Measurements from ENCODE around the gene DYRK2. TPM values are rescaled to one million over a fixed set of nuclear protein-coding genes. Genes with fewer than 3 reads are reported as not detected.

The DYRK2 gene
- total and polyA plus RNA-seq, 2 experiments from 2014 or later: 7.1 to 34.1 TPM

DNA sequence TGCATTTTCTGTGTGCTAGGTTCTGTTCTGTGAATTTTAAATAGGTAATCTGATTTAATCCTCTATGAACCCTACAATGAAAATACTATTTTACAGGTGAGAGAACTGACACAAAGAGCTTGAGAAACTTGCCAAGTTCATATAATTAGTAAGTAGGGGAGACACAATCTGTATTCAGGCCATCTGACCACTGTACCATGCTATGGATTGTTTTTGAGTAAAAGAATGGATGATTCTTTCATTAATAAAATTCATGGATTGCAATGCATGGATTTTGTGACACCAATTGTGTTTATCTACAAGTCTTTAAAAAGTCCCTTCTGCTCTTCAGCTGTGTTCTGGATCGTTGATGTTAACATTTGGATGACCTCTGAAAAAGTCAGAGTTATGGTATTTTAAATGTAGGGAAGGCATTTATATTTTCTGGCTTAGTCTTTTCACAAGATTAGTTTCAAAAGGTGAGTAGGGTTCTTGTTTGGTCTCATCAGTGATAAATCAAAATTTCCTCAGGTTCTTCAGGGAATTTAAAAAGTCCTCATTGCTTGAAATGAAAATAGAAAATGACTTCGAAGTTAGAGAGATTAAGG is 15.4 kb upstream of the DYRK2 start:
- ATAC-seq: no peak
- no peaks in the 10 kb centered on the region for H3K9me2 ChIP-seq (ENCODE audit: insufficient read depth)

DNA sequence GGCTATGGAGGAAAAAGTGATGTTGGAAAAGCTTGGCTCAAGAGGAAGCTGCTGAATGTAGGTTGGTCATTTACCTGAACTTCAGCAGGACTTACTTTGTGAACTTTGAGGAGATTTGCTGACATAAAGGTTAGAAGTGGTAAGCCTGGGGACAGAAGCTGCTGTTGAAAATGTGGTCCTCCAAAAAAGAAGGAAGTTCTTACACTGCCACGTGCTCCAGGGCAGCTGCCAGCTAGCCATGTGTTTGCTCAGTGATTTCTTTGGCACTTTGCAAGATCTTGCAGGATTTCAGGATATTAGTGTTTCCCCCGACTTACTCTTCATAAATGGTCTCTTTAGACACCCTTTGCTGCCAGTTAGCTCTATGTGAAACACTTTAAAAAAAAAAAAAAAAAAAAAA is 14.8 kb upstream of the DYRK2 start:
- H3K4me1 ChIP-seq (ENCODE audit: insufficient read depth): peaks cover 36% of the 10 kb centered on the region
- H3K9me2 ChIP-seq (ENCODE audit: insufficient read depth): no peaks in the 10 kb centered on the region
- H3K4me2 ChIP-seq: no peak overlapping the region
- H3K27me3 ChIP-seq (ENCODE audit: insufficient read depth): no peaks in the 10 kb centered on the region
- H3K9me3 Mint-ChIP-seq: no peaks in the 10 kb centered on the region
- no peak overlapping the region for H3K4me3 Mint-ChIP-seq
- no peak for DNase-seq (ENCODE audit: low spot score)
- H2AFZ ChIP-seq: 0 out of 2 replicates have a peak overlapping the region, but pooled peaks have one; percentile 33
- H3K4me3 ChIP-seq: no peak overlapping the region
- ATAC-seq: no peak
- H3K36me3 Mint-ChIP-seq (ENCODE audit: low read depth): no peaks in the 10 kb centered on the region
- no peaks in the 10 kb centered on the region for H3K36me3 ChIP-seq (ENCODE audit: insufficient read depth)
- H3K27ac Mint-ChIP-seq: no peak overlapping the region
- no peaks in the 10 kb centered on the region for H3K79me2 ChIP-seq (replicated peaks; ENCODE audit: insufficient read depth)
- no peak overlapping the region for H3K27ac ChIP-seq (ENCODE audit: low read depth)
- peaks cover 45% of the 10 kb centered on the region for H3K4me1 Mint-ChIP-seq
- no peaks in the 10 kb centered on the region for H3F3A ChIP-seq (replicated peaks; ENCODE audit: low read depth)
- H4K20me1 ChIP-seq (replicated peaks; ENCODE audit: insufficient read depth): no peaks in the 10 kb centered on the region
- peaks cover 8% of the 10 kb centered on the region for H3K27me3 Mint-ChIP-seq (ENCODE audit: insufficient read depth, low read depth, poor library complexity)
- TF ChIP-seq EZH2phosphoT487 (IDR thresholded peaks at IDR 0.05; ENCODE audit: unreplicated experiment): no peak
- TF ChIP-seq, protein P1, sequence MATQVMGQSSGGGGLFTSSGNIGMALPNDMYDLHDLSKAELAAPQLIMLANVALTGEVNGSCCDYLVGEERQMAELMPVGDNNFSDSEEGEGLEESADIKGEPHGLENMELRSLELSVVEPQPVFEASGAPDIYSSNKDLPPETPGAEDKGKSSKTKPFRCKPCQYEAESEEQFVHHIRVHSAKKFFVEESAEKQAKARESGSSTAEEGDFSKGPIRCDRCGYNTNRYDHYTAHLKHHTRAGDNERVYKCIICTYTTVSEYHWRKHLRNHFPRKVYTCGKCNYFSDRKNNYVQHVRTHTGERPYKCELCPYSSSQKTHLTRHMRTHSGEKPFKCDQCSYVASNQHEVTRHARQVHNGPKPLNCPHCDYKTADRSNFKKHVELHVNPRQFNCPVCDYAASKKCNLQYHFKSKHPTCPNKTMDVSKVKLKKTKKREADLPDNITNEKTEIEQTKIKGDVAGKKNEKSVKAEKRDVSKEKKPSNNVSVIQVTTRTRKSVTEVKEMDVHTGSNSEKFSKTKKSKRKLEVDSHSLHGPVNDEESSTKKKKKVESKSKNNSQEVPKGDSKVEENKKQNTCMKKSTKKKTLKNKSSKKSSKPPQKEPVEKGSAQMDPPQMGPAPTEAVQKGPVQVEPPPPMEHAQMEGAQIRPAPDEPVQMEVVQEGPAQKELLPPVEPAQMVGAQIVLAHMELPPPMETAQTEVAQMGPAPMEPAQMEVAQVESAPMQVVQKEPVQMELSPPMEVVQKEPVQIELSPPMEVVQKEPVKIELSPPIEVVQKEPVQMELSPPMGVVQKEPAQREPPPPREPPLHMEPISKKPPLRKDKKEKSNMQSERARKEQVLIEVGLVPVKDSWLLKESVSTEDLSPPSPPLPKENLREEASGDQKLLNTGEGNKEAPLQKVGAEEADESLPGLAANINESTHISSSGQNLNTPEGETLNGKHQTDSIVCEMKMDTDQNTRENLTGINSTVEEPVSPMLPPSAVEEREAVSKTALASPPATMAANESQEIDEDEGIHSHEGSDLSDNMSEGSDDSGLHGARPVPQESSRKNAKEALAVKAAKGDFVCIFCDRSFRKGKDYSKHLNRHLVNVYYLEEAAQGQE (IDR thresholded peaks at IDR 0.05; ENCODE audit: unreplicated experiment): no peak
- TF ChIP-seq JUNB (IDR thresholded peaks at IDR 0.05; ENCODE audit: unreplicated experiment): no peak
- TF ChIP-seq, protein P2, sequence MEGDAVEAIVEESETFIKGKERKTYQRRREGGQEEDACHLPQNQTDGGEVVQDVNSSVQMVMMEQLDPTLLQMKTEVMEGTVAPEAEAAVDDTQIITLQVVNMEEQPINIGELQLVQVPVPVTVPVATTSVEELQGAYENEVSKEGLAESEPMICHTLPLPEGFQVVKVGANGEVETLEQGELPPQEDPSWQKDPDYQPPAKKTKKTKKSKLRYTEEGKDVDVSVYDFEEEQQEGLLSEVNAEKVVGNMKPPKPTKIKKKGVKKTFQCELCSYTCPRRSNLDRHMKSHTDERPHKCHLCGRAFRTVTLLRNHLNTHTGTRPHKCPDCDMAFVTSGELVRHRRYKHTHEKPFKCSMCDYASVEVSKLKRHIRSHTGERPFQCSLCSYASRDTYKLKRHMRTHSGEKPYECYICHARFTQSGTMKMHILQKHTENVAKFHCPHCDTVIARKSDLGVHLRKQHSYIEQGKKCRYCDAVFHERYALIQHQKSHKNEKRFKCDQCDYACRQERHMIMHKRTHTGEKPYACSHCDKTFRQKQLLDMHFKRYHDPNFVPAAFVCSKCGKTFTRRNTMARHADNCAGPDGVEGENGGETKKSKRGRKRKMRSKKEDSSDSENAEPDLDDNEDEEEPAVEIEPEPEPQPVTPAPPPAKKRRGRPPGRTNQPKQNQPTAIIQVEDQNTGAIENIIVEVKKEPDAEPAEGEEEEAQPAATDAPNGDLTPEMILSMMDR (conservative IDR thresholded peaks at IDR 0.05; ENCODE audit: low read depth in 2 of 2): no peak
- no peak for TF ChIP-seq EZH2 (IDR thresholded peaks at IDR 0.05; ENCODE audit: low read depth, unreplicated experiment)
- TF ChIP-seq, protein P3, sequence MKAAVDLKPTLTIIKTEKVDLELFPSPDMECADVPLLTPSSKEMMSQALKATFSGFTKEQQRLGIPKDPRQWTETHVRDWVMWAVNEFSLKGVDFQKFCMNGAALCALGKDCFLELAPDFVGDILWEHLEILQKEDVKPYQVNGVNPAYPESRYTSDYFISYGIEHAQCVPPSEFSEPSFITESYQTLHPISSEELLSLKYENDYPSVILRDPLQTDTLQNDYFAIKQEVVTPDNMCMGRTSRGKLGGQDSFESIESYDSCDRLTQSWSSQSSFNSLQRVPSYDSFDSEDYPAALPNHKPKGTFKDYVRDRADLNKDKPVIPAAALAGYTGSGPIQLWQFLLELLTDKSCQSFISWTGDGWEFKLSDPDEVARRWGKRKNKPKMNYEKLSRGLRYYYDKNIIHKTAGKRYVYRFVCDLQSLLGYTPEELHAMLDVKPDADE (IDR thresholded peaks at IDR 0.05): no peak

More for the DNA sequence above, 15.4 kb upstream of the DYRK2 start:
- no peak for DNase-seq (ENCODE audit: low spot score)
- TF ChIP-seq, protein P3 (IDR thresholded peaks at IDR 0.05): no peak
- TF ChIP-seq CREB1 (CRISPR knock-in tag; IDR thresholded peaks at IDR 0.05; ENCODE audit: low read depth): no peak
- TF ChIP-seq JUNB (IDR thresholded peaks at IDR 0.05; ENCODE audit: unreplicated experiment): no peak
- TF ChIP-seq STAT1 (IDR thresholded peaks at IDR 0.05; ENCODE audit: unreplicated experiment): no peak
- no peak for TF ChIP-seq ZNF114 (CRISPR knock-in tag; IDR thresholded peaks at IDR 0.05)
- TF ChIP-seq ZNF331 (CRISPR knock-in tag; IDR thresholded peaks at IDR 0.05; ENCODE audit: low read depth): no peak
- H3K27ac ChIP-seq (ENCODE audit: low read depth): no peak overlapping the region
- no peaks in the 10 kb centered on the region for H4K20me1 ChIP-seq (replicated peaks; ENCODE audit: insufficient read depth)
- Mint-ChIP-seq H3K36me3 (ENCODE audit: low read depth) (no peaks in the 10 kb centered on the region), H3K27ac (no peak overlapping the region), H3K9me3 (no peaks in the 10 kb centered on the region), H3K4me1 (peaks cover 50% of the 10 kb centered on the region), H3K4me3 (no peak overlapping the region), H3K27me3 (ENCODE audit: insufficient read depth, low read depth, poor library complexity) (peaks cover 8% of the 10 kb centered on the region)
- H3K79me2 ChIP-seq (replicated peaks; ENCODE audit: insufficient read depth): no peaks in the 10 kb centered on the region
- H3K4me3 ChIP-seq: no peak overlapping the region
- H3F3A ChIP-seq (replicated peaks; ENCODE audit: low read depth): no peaks in the 10 kb centered on the region
- H3K36me3 ChIP-seq (ENCODE audit: insufficient read depth): no peaks in the 10 kb centered on the region
- H3K27me3 ChIP-seq (ENCODE audit: insufficient read depth): no peaks in the 10 kb centered on the region
- no peak overlapping the region for H3K4me2 ChIP-seq
- H2AFZ ChIP-seq: no peak overlapping the region
- H3K4me1 ChIP-seq (ENCODE audit: insufficient read depth): peaks cover 36% of the 10 kb centered on the region

Data from GM23338 (cell line).